WI38 (cell line): ENCODE results near the gene RPH3AL.

ENCODE experiments used
- H3K4me3 ChIP-seq: 2 replicates; pipeline ENCODE4 v1.5.1; 2011; ENCODE audit warnings: low read depth, mild to moderate bottlenecking, control low read depth, low read length
- CTCF ChIP-seq: IDR thresholded peaks from 2 replicates; pipeline ENCODE4 v1.5.1; 2012; ENCODE audit warnings: low read depth, mild to moderate bottlenecking, control low read depth, low read length

The RPH3AL gene

DNA sequence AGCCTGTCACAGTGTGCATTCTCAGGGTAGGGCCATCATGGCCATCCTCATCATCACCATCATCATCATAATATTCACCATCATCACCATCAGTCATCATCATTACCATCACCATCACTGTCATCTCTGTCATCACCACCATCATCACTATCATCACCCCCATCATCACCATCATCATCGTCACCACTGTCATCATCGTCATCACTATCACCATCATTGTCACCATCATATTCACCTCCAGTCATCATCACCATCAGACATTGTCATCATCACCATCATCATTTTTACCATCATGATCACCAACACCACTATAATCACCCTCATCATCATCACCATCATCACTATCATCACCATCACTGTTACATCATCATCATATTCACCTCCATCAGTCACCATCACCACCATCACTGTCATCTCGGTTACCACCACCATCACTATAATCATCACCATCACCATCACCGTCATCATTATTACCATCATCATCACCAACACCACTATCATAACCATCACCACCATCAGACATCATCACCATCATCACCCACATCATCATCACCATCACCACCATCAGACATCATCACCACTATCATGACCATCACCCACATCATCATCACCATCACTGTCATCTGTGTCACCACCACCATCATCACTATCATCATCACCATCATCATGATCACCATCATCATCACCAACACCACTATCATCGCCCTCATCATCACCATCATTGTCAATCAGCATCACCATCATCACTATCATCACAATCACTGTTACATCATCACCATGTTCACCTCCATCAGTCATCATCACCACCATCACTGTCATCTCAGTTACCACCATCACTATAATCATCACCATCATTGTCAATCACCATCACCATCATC, 8.5 kb downstream of the RPH3AL start:
- H3K4me3 ChIP-seq = no peak overlapping the region
- TF ChIP-seq CTCF = no peak

GRCh38 chr17:343211-343610, 9.4 kb downstream of the RPH3AL start:
- no peak for TF ChIP-seq CTCF
- H3K4me3 ChIP-seq = no peak overlapping the region

GRCh38 chr17:340074-340473, 12.5 kb downstream of the RPH3AL start:
- TF ChIP-seq CTCF = no peak
- no peak overlapping the region for H3K4me3 ChIP-seq

DNA sequence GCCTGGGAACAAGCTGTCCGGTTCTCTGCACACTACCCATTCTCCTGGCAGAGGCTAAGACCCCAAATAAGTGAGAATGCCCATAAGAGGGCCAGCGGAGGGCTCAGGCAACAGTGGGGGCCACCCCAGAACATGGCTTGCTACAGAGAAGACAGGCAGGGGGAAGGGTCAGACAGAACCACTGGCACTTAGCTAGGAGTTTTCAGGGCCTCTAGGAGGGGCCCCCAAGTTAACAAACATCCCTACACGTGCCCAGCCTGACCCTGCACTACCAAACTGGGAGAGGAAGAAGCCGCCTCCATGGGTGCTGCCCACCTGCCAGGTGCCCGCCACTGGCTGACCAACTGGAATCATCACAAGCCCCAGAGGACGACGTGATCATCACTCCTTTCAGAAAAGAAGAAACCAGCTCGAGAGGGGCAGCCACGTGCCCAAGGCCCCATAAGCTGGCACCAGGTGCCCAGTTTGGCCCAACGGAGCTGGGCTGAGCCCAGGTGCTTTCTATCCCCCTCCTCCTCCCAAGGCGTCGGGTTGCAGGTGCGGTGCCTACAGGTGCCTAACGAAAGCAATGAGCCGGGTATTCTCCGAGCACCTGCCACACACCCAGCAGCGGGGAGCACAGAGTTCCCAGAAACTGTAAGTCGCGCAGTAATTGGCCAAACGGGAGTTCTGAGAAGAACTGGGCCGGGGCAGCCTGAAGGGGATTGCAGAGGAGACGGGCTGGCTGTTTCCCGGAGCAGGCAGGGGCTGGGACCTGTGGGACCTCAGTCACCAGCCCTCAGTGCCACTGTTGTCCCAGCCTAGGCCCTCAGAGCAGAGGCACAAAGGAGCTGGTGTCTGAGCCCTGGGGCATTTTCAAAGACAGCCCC, 13.2 kb downstream of the RPH3AL start:
- H3K4me3 ChIP-seq = no peak overlapping the region

GRCh38 chr17:338442-339192, 14.0 kb downstream of the RPH3AL start:
- no peak for TF ChIP-seq CTCF
- no peak overlapping the region for H3K4me3 ChIP-seq

More for the DNA sequence above, 13.2 kb downstream of the RPH3AL start:
- TF ChIP-seq CTCF = no peak

GRCh38 chr17:337866-338265, 14.7 kb downstream of the RPH3AL start:
- H3K4me3 ChIP-seq = no peak overlapping the region
- TF ChIP-seq CTCF = no peak
